NCI-H1105 (cell line): Measurements from ENCODE around the gene VAPB.
"Not testable (repeated sequence)": the region's sequence is repeated elsewhere in the genome, so short reads cannot be mapped to it uniquely, and the experiment has no call there.

Experiments used
- DNase-seq: peaks from one replicate; lab custom pipeline; 2025; lab: John Stamatoyannopoulos, UW

The VAPB gene

DNA sequence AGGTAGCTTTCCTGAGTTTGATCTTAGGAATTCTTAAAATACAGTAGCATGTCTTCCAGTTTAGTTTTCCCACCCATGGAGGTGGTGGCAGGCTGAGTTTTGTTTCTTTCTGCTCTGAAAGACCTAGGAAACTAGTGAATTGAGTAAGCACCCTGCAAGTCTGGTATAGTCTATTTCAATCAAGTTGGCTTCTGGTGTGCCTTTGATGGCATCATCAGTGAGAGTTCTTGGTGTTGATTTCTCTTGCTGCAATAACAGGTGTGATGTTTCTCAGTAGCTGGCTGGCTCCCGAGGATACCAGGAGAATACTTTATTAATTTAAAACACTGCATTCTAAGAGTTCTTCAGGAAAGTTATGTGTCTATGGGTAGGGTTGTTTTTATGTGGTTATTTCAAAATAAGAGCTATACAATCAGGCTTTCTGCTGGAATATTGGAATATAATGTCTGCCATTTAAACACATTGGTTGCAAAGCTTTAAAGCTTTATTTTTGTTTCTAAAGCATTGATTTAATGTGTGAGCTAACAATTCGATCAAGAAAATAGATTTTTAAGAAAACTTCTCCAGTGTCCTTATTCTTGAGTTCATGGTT is 19.0 kb downstream of the VAPB start:
- no peak for DNase-seq

GRCh38 chr20:58408603-58409246 is 19.7 kb downstream of the VAPB start:
- DNase-seq: no peak

- not testable (repeated sequence) for DNase-seq
These were observed 25.2 kb downstream of the VAPB start for GRCh38 chr20:58414216-58414615.

GRCh38 chr20:58414786-58415185 is 25.8 kb downstream of the VAPB start:
- DNase-seq: not testable (repeated sequence)

DNA sequence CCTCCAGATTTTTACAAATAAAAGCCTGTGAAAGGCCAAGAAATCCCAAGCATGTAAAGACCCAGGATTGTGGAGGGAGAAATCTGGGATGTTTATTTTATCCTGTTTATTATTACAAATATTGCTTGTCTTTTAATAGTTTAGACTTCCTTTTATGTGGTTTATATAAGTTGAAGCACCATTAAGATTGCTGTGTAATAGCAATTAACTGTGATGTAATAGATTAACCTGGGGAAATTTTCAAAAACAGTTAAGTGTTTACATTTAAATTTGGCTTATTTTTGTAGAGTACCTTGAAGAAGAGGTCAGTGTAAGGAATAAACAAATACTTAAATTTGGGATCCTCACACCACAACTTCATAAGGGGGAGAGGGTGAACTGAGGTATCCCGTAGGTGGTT is 27.0 kb downstream of the VAPB start:
- DNase-seq: no peak

DNA sequence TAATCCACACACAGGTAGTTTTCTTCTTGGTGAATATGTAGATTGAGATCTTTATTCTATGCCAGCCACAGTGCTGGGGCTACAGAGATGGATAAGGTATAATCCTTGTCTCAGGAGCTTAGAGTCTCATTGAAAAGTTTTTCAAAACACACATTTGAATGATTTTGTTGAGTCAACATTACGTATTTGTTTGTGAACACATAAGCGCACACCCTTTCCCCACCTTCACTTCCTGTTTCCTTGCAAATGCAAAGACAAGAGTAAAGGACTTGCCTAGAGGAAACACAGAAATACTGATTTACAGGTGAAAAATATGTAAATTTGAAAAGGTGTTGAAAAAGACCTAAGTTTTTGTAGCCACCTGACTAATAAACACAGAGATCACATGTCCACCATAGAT is 27.8 kb downstream of the VAPB start:
- DNase-seq: no peak

DNA sequence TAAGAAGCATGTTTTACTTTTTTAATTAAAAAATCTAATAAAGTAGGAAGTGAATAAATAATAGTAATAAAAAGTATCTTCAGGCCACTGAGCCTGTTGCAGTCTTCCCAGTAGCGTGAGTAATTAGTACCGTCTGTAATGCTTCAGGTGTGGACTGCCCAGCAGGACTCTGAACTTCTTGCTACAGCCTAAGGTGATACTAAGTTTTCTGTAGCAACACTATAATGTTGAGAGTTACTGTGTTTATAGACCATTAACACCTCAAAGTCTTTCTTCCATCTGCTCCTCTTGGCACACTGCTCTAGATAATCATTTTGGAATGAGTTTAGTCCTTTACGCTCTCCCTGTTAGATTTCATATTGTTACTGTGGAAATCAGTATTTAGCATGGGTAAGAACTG is 28.4 kb downstream of the VAPB start:
- DNase-seq: no peak

DNA sequence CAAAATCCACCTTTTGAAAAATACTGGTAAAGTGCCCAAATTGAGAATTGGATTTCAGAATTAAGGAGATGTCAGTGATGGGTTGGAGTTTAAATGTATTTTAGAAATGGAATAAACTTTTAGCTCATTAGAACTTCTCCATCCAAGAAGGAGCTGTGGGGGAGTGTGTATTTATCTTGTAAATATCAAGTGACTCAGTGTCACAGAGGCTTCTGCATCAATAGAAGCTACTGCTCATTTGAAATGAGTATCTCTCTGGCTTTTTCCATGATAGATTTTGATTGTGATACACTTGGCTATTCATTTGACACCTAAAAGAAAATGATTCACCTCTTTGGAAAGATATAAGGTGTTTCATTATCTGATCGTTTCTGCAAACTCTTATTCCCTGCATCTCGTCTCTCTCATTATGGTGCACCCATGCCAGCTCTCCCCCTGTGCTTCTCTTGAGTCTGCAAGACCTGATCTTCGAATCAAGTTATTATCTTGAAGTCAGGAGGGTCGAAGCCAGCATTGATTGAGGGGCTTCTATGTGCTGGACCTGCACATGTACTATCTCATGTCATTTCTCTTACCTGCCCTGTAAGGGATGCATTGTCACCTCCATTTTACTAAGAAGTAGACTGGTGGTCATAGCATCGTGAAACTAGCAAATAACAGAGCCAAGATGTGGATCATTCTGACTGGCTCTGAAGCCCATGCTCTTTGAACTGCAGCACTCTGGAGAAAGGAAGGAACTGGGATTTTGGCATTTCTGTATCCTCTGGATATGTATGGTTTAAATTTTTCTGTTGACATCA is 30.1 kb downstream of the VAPB start:
- DNase-seq: no peak

DNA sequence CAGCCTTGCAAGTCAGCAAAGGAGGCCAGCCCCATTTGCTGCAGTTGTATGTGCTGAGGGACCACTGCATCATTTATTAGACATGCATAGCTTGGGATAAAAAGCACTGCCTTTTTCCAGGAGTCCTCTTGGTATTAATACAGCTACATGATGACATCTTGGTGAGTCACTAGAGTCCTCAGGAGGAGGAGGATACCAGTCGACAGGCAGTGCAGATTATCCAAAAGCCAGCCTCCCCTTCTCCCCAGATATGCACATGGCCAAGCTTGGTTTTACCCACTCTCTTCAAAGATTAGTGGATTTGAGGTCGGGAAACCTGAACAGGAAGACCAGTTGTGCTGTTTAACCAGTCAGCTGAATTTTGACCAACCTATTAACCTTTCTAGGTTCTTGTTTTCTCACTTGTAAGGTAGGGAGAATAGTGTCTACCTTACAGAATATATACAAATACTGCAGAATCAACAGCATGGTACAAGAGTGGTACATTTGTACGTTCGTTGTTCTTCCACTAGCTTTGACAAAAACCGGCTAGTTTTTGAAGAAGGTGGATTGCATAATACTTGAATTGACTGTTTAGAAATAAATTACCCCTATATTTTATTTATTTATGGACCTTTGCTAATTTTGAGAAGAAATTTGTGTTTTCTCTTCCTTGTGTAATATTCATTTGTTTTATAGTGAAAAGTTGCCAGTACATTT is 31.9 kb downstream of the VAPB start:
- DNase-seq: no peak

GRCh38 chr20:58421497-58421850 is 32.4 kb downstream of the VAPB start:
- no peak for DNase-seq

DNA sequence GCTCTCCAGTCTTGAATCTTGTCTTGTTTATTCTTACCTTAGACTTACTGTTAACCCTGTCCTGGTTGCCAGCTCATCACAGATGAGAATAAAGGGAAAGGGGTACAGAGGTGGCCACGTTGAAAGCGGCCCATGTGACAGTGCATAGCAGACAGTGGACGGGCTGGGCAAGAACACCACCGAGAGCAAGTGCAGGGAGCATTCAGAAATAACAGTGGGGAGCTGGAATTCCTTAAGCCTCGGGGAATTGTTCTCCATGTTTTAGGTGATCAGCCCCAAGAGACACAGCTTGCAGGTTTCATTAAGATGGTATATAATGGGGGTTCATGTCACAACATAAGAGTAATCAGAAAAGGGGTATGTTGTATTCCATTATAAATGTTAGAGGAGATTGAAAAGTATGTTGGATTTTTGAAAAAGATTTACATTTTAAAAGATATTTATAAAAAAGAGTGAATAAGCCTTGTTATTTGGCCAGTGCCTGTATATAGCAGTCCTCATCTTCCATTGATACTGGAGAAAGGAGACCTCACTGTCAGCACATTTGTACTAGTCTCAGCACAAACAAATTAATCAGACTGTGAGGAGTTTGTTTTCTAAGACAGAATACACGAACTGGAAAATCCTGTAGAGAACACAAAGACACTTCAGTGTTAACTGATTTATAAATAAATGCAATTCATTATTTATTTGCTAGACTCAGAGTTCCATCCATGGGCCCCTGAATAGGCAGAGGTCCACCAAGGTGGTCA is 35.4 kb downstream of the VAPB start:
- no peak for DNase-seq

DNA sequence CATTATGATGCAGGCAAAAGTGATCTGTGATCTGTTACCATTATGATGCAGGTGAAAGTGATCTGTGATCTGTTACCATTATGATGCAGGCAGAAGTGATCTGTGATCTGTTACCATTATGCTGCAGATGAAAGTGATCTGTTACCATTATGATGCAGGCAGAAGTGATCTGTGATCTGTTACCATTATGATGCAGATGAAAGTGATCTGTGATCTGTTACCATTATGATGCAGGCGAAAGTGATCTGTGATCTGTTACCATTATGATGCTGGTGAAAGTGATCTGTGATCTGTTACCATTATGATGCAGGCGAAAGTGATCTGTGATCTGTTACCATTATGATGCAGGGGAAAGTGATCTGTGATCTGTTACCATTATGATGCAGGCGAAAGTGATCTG is 38.5 kb downstream of the VAPB start:
- not testable (repeated sequence) for DNase-seq

GRCh38 chr20:58428364-58428763 is 39.3 kb downstream of the VAPB start:
- DNase-seq: no peak

DNA sequence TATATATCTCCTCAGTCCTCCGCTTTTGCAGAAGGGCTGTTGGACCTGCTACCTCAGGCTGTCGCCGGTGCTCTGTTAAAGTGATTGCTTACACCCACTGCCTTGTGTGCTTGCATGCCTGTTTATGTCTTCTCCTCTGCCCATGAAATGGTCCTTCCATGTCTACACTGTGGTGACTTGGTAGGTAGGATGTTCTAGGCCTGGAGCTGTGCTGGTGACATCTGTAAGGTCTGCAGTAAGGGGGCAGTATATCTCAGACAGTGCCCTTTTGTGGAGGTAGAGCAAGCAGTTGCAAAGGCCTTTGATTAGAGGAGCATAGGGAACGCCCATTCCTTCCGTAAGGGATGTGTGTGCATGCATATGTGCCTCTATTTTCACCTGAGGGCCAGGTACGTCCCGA is 40.3 kb downstream of the VAPB start:
- DNase-seq: no peak

DNA sequence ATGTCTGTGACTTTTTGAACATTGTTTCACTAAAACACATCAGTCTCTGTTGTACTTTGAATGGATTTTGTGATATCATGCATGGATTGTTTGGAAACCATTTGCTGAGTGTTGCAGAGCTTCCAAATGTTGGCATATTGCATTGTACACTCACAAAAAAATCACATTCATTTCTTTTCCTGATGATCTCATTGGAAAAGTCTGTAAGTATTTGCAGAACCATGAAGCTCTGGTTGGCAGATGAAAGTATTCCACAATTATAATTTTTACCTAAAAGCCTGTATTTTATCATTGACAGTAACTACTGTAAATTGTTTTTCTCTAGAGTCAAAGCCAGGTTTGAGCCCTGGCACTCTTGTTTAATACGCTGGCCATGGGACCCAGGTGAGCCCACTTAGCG is 42.1 kb downstream of the VAPB start:
- DNase-seq: no peak

DNA sequence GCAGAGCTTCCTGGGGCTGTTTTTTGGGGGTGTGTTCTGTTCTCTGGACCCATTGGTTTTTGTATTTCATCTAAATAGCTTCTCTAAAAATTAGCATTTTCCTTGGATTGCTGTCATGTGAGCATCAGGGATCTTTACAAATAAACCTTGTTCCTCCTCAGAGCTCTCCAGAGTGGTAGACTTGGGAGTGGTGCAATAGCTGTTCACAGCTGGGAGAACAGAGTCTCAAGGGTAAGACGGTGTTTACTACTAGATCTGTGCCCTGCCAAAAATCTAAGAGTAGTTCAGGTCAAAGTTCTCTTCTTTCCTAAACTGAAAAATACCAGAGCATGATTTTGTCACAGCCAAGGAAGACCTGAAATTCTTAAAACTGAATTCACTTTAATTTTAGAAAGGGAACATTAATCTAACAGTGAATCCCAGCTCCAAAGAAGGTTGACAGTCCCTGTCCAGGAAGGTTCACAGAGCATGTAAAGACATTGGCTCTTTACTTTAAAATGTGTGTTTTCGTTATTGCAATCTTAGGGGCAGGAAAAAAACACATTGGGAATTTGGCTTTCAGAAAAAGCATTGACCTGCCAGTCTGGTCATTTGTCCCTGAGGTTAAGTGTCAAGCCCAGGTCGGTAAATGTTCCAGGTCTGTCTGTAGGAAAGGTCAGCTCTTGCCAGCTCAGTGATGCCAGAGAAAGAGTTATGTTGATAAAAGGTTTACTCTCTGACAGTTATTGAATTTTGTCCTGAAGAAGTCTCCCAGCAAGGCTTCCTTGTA is 43.3 kb downstream of the VAPB start:
- DNase-seq: no peak

- no peak for DNase-seq
These were observed 44.1 kb downstream of the VAPB start for GRCh38 chr20:58433029-58433647.

GRCh38 chr20:58433759-58434158 is 44.7 kb downstream of the VAPB start:
- no peak for DNase-seq

- DNase-seq: no peak
These were observed 45.3 kb downstream of the VAPB start for GRCh38 chr20:58434326-58434725.

- no peak for DNase-seq
These were observed 46.2 kb downstream of the VAPB start for GRCh38 chr20:58435237-58435636.
